PC-3 (cell line): ENCODE results near the gene UBAC2.

Experiments
- EZH2 ChIP-seq: fragments of 300-600 bp; sonication (generic); IDR thresholded peaks from one replicate; pipeline ENCODE4 v1.6.1; 2017; ENCODE audit warnings: antibody characterized with exemption, mild to moderate bottlenecking, low read length; ENCODE audit not compliant: unreplicated experiment
- TF ChIP-seq, protein P1 (sequence below): fragments of 300-600 bp; sonication (generic); conservative IDR thresholded peaks from 2 replicates; pipeline ENCODE4 v1.5.1; 2017; ENCODE audit warnings: antibody characterized with exemption, low read depth, mild to moderate bottlenecking, low read length

DNA sequence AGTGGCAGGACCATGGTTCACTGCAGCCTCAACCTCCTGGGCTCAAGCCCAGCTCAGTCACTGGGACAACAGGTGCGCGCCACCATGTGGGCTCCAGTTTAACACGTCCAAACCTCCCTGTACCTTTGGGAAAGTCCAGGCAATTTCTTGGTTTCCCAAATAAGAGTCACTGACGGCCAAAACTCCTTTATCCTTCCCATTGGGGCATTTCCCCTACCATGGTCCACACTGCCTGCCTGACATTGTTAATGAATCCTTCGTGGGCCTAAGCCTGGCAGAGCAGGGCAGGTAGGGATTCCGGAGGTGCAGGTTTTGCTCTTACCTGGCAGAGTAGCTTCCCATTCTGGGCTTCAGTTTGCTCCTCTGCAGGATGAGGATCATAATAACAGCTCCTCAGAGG is 234.5 kb downstream of the UBAC2 start:
- TF ChIP-seq EZH2 = no peak
- TF ChIP-seq, protein P1, sequence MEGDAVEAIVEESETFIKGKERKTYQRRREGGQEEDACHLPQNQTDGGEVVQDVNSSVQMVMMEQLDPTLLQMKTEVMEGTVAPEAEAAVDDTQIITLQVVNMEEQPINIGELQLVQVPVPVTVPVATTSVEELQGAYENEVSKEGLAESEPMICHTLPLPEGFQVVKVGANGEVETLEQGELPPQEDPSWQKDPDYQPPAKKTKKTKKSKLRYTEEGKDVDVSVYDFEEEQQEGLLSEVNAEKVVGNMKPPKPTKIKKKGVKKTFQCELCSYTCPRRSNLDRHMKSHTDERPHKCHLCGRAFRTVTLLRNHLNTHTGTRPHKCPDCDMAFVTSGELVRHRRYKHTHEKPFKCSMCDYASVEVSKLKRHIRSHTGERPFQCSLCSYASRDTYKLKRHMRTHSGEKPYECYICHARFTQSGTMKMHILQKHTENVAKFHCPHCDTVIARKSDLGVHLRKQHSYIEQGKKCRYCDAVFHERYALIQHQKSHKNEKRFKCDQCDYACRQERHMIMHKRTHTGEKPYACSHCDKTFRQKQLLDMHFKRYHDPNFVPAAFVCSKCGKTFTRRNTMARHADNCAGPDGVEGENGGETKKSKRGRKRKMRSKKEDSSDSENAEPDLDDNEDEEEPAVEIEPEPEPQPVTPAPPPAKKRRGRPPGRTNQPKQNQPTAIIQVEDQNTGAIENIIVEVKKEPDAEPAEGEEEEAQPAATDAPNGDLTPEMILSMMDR = no peak
